Endothelial cell of hepatic sinusoid (primary cell): ENCODE data around the gene RTL10.

Source experiments
- in situ Hi-C: cut with HindIII; loops from 2 replicates; pipeline ENCODE4 v1.10.0; 2017; ENCODE audit warnings: low sequenced_read_pairs

The RTL10 gene, protein sequence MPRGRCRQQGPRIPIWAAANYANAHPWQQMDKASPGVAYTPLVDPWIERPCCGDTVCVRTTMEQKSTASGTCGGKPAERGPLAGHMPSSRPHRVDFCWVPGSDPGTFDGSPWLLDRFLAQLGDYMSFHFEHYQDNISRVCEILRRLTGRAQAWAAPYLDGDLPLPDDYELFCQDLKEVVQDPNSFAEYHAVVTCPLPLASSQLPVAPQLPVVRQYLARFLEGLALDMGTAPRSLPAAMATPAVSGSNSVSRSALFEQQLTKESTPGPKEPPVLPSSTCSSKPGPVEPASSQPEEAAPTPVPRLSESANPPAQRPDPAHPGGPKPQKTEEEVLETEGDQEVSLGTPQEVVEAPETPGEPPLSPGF

DNA sequence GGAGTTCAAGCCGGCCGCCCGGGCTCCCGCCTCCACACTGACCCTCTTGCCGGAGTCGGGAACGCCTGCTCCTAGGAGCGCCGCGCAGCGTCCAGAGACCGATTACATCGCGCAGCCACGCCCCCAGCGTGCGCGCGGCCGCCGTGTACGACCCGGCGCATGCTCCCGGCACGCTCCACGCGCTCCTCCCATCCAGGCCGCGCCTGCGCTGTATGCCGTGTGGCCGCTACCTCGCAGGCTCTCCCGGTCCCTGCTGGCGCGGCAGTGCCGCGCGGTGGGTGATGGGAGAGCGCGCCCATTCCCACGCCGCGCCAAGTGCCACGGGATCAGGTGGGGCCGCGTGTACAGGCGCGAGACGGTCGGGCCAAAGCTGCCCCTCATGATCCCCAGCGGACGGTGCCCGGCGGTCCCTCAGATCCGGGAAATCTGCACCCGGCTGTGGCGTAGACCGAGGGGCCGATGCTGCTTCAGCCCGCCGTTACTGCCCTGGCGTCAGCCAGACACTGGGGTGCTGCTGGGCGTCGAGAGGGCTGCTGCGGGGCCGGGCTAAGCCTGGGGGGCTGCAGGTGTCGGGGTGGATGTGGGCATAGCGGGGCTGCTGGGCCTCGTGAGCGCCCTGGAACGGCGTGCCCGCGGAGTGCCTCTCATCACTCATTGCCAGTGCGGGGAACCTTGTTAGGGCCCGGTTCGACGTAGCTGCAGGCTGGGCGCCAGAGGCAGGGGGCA lies at the start of gene RTL10, which contains the start of gene GNB1L:
Gene RTL10, minus strand, starts transcription at position 97 of the 726 bp plus-strand sequence. CDS start 2,613 bp downstream, outside the sequence.
Gene GNB1L, minus strand, starts transcription at position 97 of the 726 bp plus-strand sequence. CDS start 33,519 bp downstream, outside the sequence.
- in situ Hi-C loops = no loop called here

DNA sequence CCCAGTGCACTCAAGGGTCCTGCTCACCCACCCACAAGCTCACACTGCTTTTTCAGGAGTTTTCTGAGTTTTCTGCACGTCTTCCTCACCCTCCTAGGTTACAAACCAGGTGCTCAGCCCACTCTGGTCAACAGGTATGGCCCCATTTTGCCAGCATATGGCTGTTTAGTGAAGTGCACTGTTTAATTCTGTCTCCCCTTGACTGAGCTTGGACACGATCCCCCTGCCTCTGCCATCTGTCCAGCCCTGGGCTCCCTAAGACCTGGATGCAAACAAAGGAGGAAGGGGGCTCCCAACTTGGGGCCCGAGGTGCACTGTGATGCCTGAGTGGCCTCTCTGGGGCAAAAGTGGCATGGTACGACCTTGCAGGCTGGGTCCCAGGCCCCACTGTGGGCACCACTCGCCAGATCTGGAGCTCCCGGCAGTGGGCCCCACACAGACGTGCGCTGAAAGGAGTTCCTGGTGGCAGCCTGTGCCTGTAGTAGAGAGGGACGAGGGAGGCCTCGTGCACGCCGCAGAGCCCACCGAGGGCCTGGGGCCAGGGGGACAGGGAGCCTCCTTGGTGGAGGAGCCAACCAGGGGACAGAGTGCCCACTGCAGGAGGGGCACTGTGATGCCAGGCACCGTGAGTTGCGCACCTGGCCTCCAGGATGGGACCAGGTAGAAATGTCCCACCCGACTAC lies 49.6 kb upstream of the RTL10 start:
- in situ Hi-C loops = no loop called here

DNA sequence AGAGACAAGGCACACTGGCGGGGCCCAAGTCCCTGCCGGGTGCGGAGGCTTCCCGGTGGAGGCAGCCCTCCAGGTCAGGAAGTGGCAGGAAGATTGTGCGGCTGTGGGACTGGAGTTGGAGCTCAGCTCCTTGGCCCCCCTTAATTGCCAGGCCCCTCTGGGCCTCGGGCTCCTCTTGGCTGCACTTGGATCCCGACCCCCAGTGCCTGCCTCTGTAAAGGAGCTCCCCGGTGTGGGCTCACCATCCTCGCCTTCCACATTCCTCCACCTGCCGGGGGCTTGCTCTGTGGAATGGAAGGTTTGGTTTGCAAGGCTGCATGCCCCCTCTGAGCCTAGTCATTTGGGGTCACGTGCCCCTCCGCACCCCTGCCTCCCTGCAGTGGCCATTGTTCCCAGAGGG lies 48.8 kb upstream of the RTL10 start:
- in situ Hi-C loops = no loop called here

DNA sequence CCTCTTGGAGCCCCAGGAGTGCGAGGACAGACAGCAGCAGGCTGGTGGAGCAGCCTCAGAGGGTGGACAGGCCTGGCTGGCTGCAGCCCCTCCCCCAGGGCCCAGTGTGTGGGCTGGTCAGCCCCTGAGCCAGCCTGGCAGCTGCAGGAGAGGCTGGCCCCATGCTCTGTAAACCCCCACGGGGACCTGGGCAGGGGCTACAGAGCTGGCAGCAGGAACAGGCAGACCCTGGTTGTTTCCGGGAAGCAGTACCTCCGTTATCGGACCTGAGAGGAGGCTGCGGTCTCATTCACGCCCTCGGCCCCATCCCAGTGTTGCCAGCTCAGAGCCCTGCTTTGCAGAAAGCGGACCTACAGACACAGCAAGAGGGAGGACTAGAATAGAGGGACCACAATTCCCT lies 48.4 kb upstream of the RTL10 start:
- in situ Hi-C loops = no loop called here

DNA sequence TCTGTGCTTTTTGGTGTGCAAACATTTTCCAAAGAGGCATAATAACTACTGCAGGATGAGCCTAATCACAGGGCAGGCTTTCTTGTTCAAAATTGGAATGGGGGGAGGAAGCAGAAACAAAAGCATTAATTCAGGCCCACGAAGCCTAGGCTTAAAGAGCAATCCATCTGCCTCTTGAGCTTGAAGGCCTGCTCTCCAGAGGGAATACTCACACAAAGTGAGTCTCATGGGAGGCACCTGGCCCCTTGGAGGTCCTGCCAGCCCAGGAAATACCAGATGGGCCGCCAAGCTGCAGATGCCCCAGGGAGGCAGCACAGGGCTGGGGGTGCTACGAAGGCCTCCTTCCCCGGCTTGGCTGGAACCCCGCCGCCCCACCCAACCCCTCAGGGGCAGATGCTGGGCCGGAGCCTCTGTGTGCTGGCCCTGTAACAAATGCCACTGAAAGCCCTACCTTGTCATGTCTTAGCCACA lies 47.6 kb upstream of the RTL10 start:
- in situ Hi-C loops = no loop called here

DNA sequence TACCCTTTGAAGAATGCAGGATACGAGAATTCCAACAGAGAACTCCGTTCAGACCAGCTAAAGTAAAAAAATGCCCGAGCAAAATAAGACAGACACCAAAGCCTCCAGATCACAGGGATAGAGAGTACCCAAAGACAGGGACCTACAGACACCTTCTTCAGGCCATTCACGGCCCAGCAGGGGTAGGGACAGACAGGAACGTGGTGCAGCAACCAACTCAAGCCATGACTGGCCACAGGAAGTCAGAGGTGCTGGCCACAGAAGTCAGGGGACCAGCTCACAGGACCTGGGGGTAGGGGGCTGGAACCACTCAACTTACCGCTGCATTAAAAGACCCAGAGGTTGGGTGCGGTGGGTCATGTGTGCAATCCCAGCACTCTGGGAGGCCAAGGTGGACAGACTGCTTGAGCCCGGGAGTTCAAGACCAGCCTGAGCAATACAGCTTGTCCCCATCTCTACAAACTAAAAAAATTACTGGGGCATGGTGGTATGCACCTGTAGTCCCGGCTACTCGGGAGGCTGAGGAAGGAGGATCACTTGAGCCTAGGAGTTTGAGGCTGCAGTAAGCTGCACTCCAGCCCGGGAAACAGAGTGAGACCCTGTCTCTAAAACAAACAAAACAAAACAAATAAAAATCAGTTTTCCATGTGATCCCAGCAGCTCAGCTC lies 47.0 kb upstream of the RTL10 start:
- in situ Hi-C loops = no loop called here

DNA sequence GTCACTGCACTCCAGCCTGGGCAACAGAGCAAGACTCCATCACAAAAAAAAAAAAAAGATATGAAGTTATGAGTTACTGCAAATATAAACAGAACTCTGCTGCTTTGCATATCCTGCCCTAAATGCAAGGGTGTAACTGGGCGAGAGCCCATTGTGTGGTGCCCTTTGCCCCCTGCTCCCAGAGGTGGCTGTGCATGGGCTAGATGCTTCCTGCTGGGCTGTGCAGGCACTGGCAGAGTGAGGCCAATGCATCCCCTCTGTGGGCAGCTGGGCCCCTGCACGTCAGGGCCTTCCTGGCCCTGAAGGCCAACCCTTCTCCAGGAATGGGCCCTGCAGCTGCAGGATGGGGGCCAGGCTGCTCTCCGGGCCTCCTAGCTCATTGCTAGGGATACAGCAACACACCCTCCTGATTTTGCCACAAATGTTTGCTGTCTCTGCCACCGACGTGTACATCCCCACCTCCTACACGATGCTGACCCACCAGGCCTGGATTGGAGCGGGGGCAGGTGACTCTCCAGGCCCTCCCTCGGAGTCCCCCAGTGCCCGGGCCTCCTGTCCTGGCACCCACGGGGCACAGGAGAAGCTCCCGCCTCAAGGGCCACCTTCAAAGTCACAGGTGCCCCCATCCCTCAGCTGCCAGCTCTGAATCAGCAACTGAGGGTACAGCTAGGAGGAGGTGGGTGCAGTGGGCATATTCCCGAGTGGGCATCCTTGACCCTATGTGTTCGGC lies 46.2 kb upstream of the RTL10 start:
- in situ Hi-C loops = no loop called here

DNA sequence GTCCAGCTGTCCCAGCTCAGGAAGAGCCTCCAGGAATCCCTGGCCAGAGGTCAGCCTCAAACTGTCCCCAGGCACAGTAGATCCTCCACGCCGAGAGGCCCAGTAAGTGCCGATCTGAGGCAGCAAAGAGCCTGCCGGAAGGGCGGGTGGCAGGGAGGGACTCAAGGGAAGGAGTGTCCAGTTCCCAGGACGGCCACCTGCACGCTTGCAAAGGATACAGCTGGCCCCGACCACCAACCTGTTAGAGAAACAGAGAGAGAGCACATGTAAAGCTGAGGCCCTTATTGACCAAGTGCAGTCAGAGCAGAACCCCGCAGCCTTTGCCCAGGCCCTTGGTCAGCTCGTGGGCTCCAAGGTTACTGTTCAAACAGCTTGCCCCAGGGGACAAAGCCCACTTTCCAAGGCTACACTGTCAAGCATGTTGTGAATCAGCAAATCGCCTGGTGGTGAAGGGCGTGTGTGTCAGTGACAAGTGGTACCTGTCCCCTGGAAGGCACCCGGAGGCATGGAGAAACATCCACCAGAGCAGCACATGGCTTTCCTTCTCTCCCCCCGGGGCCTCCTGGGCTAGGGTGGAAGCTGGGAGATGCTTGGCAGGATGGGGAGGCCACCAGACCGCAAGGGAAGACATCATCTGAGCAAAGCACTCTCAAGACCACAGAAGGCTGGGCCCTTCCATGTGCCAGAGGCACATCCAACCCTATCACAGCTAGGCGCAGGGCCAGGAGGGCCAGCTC lies 44.3 kb upstream of the RTL10 start:
- in situ Hi-C loops = no loop called here

DNA sequence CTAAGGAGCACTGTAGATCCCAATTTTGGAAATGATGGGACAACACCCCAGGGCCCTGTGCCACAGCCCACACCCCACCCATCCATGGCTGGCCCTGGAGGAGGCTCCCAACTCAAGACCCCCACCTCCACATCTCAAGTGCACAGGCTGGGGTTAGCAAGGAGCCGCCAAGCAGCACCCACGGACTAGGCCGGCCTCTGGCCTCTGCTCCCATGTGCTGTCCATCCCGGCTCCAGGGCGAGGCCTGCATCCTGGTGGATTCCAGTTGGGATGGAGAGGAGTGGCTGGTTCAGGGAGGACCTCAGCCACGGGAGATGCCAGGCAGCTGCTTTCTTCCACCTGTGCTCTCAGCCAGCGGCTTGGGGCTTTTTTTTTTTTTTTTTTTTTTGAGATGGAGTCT lies 43.5 kb upstream of the RTL10 start:
- in situ Hi-C loops = no loop called here

DNA sequence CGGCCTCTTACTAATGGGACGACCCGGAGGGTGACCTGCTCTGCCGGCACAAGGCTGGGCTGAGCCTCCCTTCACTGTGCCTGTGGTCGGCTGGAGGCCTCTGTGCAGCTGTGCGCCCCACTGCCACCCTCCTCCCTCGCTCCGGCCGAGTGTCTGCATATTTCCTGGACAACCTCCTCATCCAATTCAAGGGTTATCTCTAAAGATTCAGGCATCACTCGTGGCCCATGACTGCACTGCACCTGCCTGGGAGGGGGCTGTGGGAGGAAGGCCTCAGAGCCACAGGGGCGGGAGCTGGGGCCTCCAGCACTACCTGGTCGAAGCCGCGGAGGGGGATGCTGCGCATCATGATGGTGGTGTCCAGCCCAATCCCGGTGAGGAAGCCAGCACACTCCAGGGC lies 43.1 kb upstream of the RTL10 start:
- in situ Hi-C loops = no loop called here

DNA sequence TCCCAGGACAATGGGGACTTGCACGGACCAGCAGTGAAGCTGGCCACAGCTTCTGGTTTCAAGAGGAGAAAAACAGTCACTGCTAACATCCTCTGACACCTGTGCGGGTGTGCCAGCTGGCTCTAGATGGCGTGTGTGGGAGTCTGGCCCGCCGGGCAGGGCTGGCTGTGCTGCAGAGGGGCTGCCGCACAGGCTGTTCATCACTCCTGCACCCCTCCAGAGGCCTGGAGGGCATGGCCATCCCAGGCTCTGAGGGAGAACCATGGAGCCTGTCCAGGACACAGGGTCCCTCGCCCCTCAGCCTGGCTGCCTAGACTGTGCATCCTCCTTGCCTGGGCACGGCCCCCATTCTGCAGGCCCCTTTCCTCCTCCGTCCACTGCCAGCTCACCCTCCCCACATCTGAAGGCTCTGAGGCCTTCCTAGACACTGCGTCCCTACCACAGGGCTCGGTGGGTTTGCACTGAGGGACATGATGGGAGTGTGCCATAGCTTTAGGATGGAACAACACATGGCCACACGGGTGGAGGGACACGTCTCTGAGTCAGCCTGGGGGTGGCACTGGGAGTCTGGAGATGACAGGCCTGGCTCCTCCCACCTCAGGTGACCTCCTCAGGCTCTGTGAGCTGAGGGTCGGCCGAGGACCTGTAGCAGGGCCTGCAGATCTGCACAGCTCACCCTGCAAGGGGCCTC lies 42.1 kb upstream of the RTL10 start:
- in situ Hi-C loops = no loop called here

DNA sequence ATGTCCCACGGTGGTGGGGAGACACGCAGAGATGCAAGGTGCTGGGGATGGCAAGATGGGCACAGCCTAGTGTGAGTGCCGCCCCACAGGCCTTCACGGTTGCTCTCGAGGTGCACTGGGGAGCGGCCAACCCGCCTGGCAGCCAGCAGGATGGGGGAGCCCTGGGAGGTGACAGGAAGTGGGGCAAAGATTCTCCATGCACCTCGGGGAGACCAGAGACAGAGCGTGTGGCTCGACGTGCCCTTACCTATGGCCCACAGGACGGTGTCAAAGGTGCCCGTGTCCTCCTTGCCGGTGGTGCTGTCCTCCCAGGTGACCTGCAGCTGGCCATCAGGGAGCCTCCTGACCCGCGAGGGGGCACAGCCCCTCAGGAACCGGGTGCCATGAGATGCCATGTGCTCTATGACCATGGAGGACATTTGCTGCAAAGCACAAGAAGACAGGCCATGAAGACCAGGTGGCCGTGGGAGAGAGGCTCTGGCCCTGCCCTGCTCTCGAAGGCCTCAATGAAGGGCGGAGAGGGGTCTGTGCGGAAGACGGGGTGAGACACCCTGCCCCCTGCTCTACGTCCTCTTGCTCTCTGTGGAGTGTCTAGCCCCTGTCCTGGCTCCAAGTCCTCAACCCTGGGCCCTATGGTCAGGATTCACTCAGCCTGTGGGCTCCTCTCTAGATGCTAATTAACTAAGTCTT lies 40.6 kb upstream of the RTL10 start:
- in situ Hi-C loops = no loop called here

DNA sequence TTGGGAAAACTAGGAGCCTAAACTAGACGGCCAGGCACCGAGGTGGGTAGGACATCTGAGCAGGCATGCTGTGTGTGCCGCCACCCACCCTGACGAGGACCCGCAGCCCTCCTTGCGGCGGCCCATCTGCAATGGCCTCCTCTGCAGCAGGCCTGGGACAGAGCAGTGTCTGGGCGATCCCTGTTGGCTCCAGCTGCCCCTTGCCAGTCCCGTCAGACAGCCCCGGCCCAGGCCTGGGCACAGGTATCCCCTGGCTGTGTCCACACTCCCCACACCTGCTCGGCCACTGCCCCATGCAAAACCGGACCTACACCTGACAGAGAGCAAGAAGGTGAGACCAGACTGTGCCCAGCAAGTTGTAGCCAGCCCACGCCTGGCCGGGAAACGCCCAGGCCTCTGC lies 38.7 kb upstream of the RTL10 start:
- in situ Hi-C loops = loop anchor here (5.0 kb wide), 2 partner anchors 39 to 81 kb away; no protein-coding TSS in a partner anchor

DNA sequence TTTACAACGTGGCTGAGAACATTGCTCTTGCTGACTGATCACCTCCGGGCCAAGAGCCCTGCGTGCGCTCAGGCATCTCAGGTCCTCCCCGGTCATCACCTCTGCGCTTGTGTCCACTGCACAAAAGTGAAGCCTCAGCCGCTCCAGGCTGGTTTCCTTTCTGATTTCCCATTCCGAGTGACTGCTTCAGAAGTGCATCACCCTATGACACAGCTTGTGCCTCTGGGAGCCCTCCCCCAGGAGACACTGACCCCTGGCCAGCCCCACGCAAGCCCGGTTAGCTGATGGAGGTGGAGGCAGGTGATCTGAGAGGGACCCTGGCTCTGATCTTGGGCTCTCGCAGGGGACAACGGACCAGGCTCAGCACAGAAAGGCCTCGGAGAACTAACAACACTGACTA lies 38.3 kb upstream of the RTL10 start:
- in situ Hi-C loops = loop anchor here (5.0 kb wide), 2 partner anchors 39 to 81 kb away; no protein-coding TSS in a partner anchor

DNA sequence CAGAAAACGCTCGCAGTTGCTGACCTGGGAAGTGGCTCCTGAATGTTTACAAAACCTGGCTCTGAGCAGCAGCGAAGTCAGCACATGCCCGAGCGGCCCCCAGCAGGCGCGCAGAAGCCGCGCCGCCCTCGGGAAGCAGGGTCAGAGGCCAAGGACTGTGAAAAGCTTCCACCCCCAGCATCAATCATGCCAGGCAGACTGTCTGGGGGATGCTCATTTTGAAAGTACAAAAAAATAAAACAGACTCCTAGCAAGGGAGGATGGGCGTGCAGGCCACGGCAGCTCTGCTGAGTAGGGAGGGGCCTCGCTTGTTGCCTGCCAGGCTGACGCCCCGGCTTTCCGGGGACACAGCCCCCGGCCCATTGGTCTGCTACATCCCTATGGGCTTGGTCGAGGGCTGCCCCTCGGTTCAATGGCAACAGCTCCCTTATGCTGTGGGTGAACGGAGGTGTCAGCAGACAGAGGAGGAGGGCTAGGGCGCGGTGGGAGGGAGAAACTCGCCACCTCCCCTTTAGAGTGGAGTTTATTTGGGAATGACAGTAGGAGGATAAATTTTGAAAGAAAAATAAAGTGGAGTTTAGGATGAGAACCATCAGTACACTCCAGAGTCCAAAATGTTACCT lies 37.7 kb upstream of the RTL10 start:
- in situ Hi-C loops = loop anchor here (5.0 kb wide), 2 partner anchors 40 to 80 kb away; no protein-coding TSS in a partner anchor

DNA sequence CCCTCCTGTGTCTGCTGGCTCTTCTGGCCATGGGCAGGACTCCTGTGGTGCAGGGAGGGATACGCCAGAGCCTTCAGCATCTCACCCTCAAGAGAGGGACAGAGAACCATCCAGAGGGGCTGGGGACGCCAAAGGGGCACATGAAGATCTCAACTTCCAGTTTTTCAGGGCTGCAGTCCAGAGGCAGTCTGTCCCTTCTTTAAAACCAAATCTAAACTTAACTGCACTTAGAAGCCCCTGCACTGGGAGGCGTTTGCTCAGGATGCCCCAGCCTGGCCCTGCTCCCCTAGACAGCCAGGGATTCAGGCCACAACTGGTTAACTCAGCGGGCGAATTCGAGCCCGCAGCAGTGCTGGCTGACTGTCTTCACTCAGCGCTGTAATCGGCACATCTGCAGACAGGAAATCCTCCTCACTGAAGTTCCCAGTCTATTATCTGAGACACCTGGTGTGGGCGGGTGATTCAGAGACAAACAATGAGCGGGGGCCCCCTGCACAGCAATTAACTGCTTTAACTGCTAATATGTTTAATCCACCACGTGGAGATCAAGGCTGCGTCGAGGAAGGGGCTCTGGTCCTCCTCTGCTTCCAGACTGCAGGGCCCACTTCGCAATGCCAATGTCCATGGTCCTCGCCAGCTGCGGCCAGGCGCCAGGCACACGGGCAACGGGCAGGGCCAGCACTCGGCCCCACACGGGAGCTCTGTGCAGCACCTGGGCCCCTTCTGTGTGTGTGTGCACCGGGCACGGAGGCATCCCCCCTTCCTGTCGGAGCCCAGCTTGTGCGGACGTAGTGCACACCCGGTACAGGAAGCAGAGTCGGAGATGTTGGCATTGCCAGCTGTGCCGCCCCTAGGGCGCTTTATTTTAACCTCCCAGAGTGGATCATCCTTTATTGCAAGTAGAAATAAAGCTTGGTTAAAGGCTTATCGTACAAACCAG lies 36.9 kb upstream of the RTL10 start:
- in situ Hi-C loops = loop anchor here (5.0 kb wide), 2 partner anchors 41 to 79 kb away; no protein-coding TSS in a partner anchor
